ENCODE measurements around the gene MBD2. TPM values are rescaled to one million over a fixed set of nuclear protein-coding genes. Genes with fewer than 3 reads are reported as not detected.

The MBD2 gene
- polyA plus RNA-seq, 1 donor, result 54.2 TPM

DNA sequence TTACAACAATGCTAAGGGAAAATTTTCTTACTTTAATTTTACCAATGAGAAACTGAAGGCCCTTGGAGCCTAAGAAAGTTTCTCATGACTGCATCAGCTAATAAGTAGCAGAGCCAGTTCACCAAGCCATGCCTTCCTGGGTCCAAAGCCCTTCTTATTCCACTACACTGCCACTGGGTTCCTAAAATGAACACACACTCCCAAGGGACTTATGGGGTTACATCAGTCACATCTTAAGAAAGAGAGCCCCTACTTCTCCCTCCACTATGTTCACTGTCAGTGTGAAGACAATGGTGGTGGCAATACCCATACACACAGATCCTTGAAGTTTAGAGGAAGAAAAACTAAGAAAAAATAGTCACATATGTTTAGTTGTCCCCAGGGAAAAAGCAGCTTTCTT is 20.6 kb downstream of the MBD2 start:
- Histone ChIP-seq H3K4me1 (ENCODE audit: control insufficient read depth, insufficient read depth, low read length) (no peaks in the 10 kb centered on the region), H3K9me3 (ENCODE audit: control insufficient read depth, low read depth, low read length) (no peaks in the 10 kb centered on the region), H3K27ac (ENCODE audit: low read length) (no peak overlapping the region), H3K27me3 (ENCODE audit: control insufficient read depth, insufficient read depth, low read length) (no peaks in the 10 kb centered on the region), H3K36me3 (ENCODE audit: control insufficient read depth, insufficient read depth, low read length) (peaks cover 25% of the 10 kb centered on the region), H3K4me3 (ENCODE audit: low read length) (no peak overlapping the region)
- DNase-seq, result no peak

DNA sequence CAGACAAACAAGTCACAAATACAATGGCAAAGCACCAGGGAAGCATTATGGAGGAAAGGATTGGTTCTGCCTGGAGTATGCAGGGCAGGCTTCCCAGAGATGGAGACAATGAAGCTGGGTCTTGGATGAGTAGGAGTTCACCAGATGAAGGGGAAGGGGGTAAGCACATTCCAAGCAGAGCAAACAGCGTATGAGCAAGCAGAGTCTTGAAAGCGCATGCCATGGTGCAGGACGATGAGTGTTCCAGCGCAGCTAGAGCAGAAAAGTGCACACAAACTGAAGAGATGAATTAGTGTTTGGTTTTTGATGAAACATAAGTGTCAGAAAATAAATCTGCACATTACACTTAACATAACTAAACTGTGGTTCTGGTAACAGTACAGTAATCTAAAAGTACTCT is 21.6 kb downstream of the MBD2 start:
- Histone ChIP-seq H3K36me3 (ENCODE audit: control insufficient read depth, insufficient read depth, low read length) (peaks cover 31% of the 10 kb centered on the region), H3K9me3 (ENCODE audit: control insufficient read depth, low read depth, low read length) (no peaks in the 10 kb centered on the region), H3K4me1 (ENCODE audit: control insufficient read depth, insufficient read depth, low read length) (no peaks in the 10 kb centered on the region), H3K27ac (ENCODE audit: low read length) (no peak overlapping the region), H3K27me3 (ENCODE audit: control insufficient read depth, insufficient read depth, low read length) (no peaks in the 10 kb centered on the region), H3K4me3 (ENCODE audit: low read length) (no peak overlapping the region)
- no CpG with 5 or more reads among the region's 4 CpGs for WGBS (ENCODE audit: insufficient coverage, low lambda C conversion rate)
- no peak for DNase-seq

DNA sequence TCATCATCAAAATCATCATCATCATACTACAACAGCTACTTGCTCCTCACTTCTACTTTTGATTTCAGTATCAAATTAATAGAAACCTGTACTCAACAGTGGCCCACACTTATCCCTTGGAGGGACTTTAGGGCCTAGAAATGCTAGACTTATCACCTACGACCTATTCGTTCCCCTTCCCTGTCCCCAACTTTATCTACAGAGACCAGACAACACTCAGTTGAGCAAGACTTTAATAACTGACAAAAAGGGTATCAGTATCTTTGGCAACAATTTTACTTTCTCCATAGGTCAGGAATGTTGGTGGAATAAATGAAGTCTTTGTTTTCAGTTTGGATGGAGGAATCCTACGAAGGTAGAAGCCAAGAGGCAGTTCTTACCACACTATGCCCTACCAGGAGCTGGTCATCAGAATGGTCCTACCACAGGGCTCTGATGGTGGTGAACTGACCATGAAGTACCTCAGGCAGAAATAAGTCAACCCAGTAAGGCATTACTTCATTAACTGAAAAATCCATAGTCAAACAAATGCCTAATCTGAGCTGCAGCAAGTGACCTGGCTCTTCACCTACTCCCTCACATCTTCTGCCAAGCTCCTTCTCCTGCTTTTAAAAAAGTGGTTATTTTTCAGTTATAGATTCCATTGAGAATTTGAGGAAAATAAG is 26.6 kb downstream of the MBD2 start:
- Histone ChIP-seq H3K4me3 (ENCODE audit: low read length) (no peak overlapping the region), H3K4me1 (ENCODE audit: control insufficient read depth, insufficient read depth, low read length) (no peaks in the 10 kb centered on the region), H3K27me3 (ENCODE audit: control insufficient read depth, insufficient read depth, low read length) (no peaks in the 10 kb centered on the region), H3K36me3 (ENCODE audit: control insufficient read depth, insufficient read depth, low read length) (peaks cover 22% of the 10 kb centered on the region), H3K27ac (ENCODE audit: low read length) (no peak overlapping the region), H3K9me3 (ENCODE audit: control insufficient read depth, low read depth, low read length) (no peaks in the 10 kb centered on the region)
- DNase-seq, result no peak
- no CpG with 5 or more reads among the region's 3 CpGs for WGBS (ENCODE audit: insufficient coverage, low lambda C conversion rate)

DNA sequence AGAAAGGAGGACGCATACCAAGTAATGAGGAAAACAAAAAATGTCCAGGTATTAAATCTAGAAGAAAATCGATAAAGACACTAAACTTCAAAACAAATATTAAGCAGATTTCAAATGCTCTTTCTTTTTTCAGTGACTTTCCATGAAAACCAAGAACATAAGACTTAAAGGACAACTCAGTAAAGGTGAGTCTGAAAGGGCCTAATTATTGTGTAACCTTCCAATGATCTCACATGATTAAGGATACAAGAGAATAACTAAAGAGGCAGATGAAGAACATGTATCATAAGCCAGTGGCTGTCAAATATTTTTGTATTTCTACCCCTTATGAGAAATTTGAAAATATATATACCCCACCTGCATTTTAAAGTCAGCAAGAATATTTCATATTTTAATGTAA is 30.7 kb downstream of the MBD2 start:
- no peak overlapping the region for H3K4me3 ChIP-seq (ENCODE audit: low read length)
- peaks cover 13% of the 10 kb centered on the region for H3K36me3 ChIP-seq (ENCODE audit: control insufficient read depth, insufficient read depth, low read length)
- no peaks in the 10 kb centered on the region for H3K9me3 ChIP-seq (ENCODE audit: control insufficient read depth, low read depth, low read length)
- no peak overlapping the region for H3K27ac ChIP-seq (ENCODE audit: low read length)
- WGBS (ENCODE audit: insufficient coverage, low lambda C conversion rate), result 100% methylated on average over 2 of the region's 2 CpGs
- no peak for DNase-seq
- no peaks in the 10 kb centered on the region for H3K27me3 ChIP-seq (ENCODE audit: control insufficient read depth, insufficient read depth, low read length)
- no peaks in the 10 kb centered on the region for H3K4me1 ChIP-seq (ENCODE audit: control insufficient read depth, insufficient read depth, low read length)

GRCh38 chr18:54192900-54193299 is 31.6 kb downstream of the MBD2 start:
- no peak overlapping the region for H3K27ac ChIP-seq (ENCODE audit: low read length)
- 80% methylated on average over 1 of the region's 3 CpGs for WGBS (ENCODE audit: insufficient coverage, low lambda C conversion rate)

GRCh38 chr18:54192415-54192814 is 32.1 kb downstream of the MBD2 start:
- H3K27ac ChIP-seq (ENCODE audit: low read length), result no peak overlapping the region
- no peaks in the 10 kb centered on the region for H3K4me1 ChIP-seq (ENCODE audit: control insufficient read depth, insufficient read depth, low read length)
- no peak for DNase-seq
- H3K27me3 ChIP-seq (ENCODE audit: control insufficient read depth, insufficient read depth, low read length), result no peaks in the 10 kb centered on the region
- H3K4me3 ChIP-seq (ENCODE audit: low read length), result no peak overlapping the region
- H3K36me3 ChIP-seq (ENCODE audit: control insufficient read depth, insufficient read depth, low read length), result peaks cover 14% of the 10 kb centered on the region
- H3K9me3 ChIP-seq (ENCODE audit: control insufficient read depth, low read depth, low read length), result no peaks in the 10 kb centered on the region
- WGBS (ENCODE audit: insufficient coverage, low lambda C conversion rate), result no CpG with 5 or more reads among the region's 4 CpGs

More at GRCh38 chr18:54192900-54193299, 31.6 kb downstream of the MBD2 start:
- H3K4me1 ChIP-seq (ENCODE audit: control insufficient read depth, insufficient read depth, low read length), result no peaks in the 10 kb centered on the region
- no peak for DNase-seq
- peaks cover 10% of the 10 kb centered on the region for H3K36me3 ChIP-seq (ENCODE audit: control insufficient read depth, insufficient read depth, low read length)
- H3K4me3 ChIP-seq (ENCODE audit: low read length), result no peak overlapping the region
- H3K9me3 ChIP-seq (ENCODE audit: control insufficient read depth, low read depth, low read length), result no peaks in the 10 kb centered on the region
- no peaks in the 10 kb centered on the region for H3K27me3 ChIP-seq (ENCODE audit: control insufficient read depth, insufficient read depth, low read length)

DNA sequence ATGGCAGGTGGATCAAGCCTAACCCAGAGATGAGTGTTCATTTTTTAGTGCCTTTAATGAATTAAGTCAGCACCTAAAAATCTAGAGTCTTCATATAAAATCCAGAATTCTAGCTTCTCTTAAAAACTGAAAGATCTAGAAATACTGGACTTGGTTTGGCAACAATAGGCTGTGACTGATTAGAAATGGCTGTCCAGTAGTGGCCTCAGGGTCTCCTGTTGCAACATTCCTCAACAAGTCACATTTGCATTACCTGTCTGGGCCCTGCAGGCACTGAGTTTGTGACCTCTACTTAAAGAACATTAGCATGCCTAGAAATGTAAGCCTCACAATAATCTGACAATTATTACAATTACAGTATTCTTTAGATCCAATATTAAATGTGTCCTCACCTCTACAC is 33.1 kb downstream of the MBD2 start:
- Histone ChIP-seq H3K4me1 (ENCODE audit: control insufficient read depth, insufficient read depth, low read length) (no peaks in the 10 kb centered on the region), H3K27me3 (ENCODE audit: control insufficient read depth, insufficient read depth, low read length) (no peaks in the 10 kb centered on the region), H3K9me3 (ENCODE audit: control insufficient read depth, low read depth, low read length) (no peaks in the 10 kb centered on the region), H3K27ac (ENCODE audit: low read length) (no peak overlapping the region), H3K4me3 (ENCODE audit: low read length) (no peak overlapping the region), H3K36me3 (ENCODE audit: control insufficient read depth, insufficient read depth, low read length) (peaks cover 17% of the 10 kb centered on the region)
- peak in 1 of 2 donors; percentile 11 for DNase-seq

DNA sequence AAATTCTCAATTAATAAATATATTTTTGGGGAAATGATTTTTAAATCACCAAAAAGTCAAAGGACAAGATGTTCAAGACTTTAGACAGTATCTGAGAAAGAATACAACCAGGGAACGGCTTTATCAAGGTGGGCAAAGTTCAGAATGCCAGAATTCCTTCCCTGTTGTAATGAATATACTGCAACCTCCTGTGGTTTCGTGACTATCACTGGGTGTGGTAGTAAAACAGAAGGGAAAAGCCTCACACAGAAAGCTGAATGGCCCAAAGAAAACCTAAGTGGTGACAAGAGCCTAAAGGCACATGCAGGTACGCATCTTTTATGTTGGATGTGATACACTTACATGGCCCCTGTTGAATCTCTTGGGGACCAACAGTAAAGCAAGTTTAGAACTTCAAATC is 37.1 kb downstream of the MBD2 start:
- Histone ChIP-seq H3K4me1 (ENCODE audit: control insufficient read depth, insufficient read depth, low read length) (no peaks in the 10 kb centered on the region), H3K27me3 (ENCODE audit: control insufficient read depth, insufficient read depth, low read length) (no peaks in the 10 kb centered on the region), H3K9me3 (ENCODE audit: control insufficient read depth, low read depth, low read length) (no peaks in the 10 kb centered on the region), H3K4me3 (ENCODE audit: low read length) (no peak overlapping the region), H3K36me3 (ENCODE audit: control insufficient read depth, insufficient read depth, low read length) (peaks cover 27% of the 10 kb centered on the region), H3K27ac (ENCODE audit: low read length) (no peak overlapping the region)
- DNase-seq, result peak; percentile 40 to 55
- WGBS (ENCODE audit: insufficient coverage, low lambda C conversion rate), result no CpG with 5 or more reads among the region's 3 CpGs

GRCh38 chr18:54184836-54185235 is 39.6 kb downstream of the MBD2 start:
- peaks cover 25% of the 10 kb centered on the region for H3K36me3 ChIP-seq (ENCODE audit: control insufficient read depth, insufficient read depth, low read length)
- H3K4me3 ChIP-seq (ENCODE audit: low read length), result no peak overlapping the region
- DNase-seq, result no peak
- no peak overlapping the region for H3K27ac ChIP-seq (ENCODE audit: low read length)
- no peaks in the 10 kb centered on the region for H3K9me3 ChIP-seq (ENCODE audit: control insufficient read depth, low read depth, low read length)
- no peaks in the 10 kb centered on the region for H3K27me3 ChIP-seq (ENCODE audit: control insufficient read depth, insufficient read depth, low read length)
- H3K4me1 ChIP-seq (ENCODE audit: control insufficient read depth, insufficient read depth, low read length), result no peaks in the 10 kb centered on the region

DNA sequence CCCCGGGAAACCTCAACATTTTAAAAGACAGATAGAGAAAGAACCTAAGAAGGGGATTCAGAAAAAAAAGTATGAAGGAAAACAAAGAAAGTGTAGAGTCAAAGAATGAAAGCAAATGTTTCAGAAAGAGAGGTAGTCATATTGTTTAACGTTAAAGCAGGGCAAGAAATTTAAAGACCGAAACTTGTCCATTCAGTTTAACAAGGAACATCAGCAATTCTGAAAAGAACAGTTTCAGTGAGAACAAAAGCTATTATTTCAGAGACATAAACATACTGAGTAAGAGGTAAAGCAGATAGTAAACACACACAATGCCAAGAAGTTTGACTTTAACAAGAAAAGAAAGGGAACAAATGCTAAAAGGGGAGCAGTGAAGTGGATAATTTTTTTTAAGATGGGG is 41.1 kb downstream of the MBD2 start:
- peaks cover 25% of the 10 kb centered on the region for H3K36me3 ChIP-seq (ENCODE audit: control insufficient read depth, insufficient read depth, low read length)
- no peak overlapping the region for H3K4me3 ChIP-seq (ENCODE audit: low read length)
- H3K27me3 ChIP-seq (ENCODE audit: control insufficient read depth, insufficient read depth, low read length), result no peaks in the 10 kb centered on the region
- no peak for DNase-seq
- H3K4me1 ChIP-seq (ENCODE audit: control insufficient read depth, insufficient read depth, low read length), result no peaks in the 10 kb centered on the region
- no peaks in the 10 kb centered on the region for H3K9me3 ChIP-seq (ENCODE audit: control insufficient read depth, low read depth, low read length)
- 94% methylated on average over 3 of the region's 3 CpGs for WGBS (ENCODE audit: insufficient coverage, low lambda C conversion rate)
- no peak overlapping the region for H3K27ac ChIP-seq (ENCODE audit: low read length)

GRCh38 chr18:54181856-54182602 is 42.4 kb downstream of the MBD2 start:
- DNase-seq, result no peak
- H3K4me3 ChIP-seq (ENCODE audit: low read length), result no peak overlapping the region
- H3K27ac ChIP-seq (ENCODE audit: low read length), result no peak overlapping the region
- no peaks in the 10 kb centered on the region for H3K4me1 ChIP-seq (ENCODE audit: control insufficient read depth, insufficient read depth, low read length)
- H3K9me3 ChIP-seq (ENCODE audit: control insufficient read depth, low read depth, low read length), result no peaks in the 10 kb centered on the region
- WGBS (ENCODE audit: insufficient coverage, low lambda C conversion rate), result 100% methylated on average over 1 of the region's 1 CpG
- no peaks in the 10 kb centered on the region for H3K27me3 ChIP-seq (ENCODE audit: control insufficient read depth, insufficient read depth, low read length)
- H3K36me3 ChIP-seq (ENCODE audit: control insufficient read depth, insufficient read depth, low read length), result peaks cover 17% of the 10 kb centered on the region
